GM23248 (cell line): ENCODE measurements around the gene PQBP1.

Experiments
- EZH2 ChIP-seq: fragments of 200-600 bp; sonication (generic); IDR thresholded peaks from 2 replicates; pipeline ENCODE4 v1.6.1; 2018; ENCODE audit warnings: antibody characterized with exemption, mild to moderate bottlenecking; ENCODE audit not compliant: insufficient read depth, poor library complexity, severe bottlenecking
- EZH2phosphoT487 ChIP-seq: fragments of 200-600 bp; sonication (generic); IDR thresholded peaks from 2 replicates; pipeline ENCODE4 v1.6.1; 2018; ENCODE audit warnings: antibody characterized with exemption, moderate library complexity, mild to moderate bottlenecking, low read depth; ENCODE audit not compliant: insufficient read depth

GRCh38 chrX:48893556-48894348, 4.0 kb upstream of the PQBP1 start:
- TF ChIP-seq EZH2 = no peak
- TF ChIP-seq EZH2phosphoT487 = no peak
